PFSK-1 (cell line): ENCODE results near the gene MEX3A.

Source experiments
- POLR2AphosphoS5 ChIP-seq: IDR thresholded peaks from 2 replicates; pipeline ENCODE4 v1.6.1; 2012; ENCODE audit warnings: low read depth, mild to moderate bottlenecking, control low read depth, low read length, moderate library complexity
- SIN3A ChIP-seq: IDR thresholded peaks from 2 replicates; pipeline ENCODE4 v1.6.1; 2012; ENCODE audit warnings: mild to moderate bottlenecking, low read length, moderate library complexity, borderline replicate concordance; ENCODE audit not compliant: insufficient read depth
- TAF1 ChIP-seq: IDR thresholded peaks from 2 replicates; pipeline ENCODE4 v1.6.1; 2012; ENCODE audit warnings: low read length, control low read depth, borderline replicate concordance; ENCODE audit not compliant: insufficient read depth

- TF ChIP-seq SIN3A (no peak), POLR2AphosphoS5 (no peak), TAF1 (no peak)
These were observed 38.1 kb upstream of the MEX3A start for GRCh38 chr1:156120318-156120717.
